ENCODE data around the gene IL22RA1.

The IL22RA1 gene

GRCh38 chr1:24136956-24137539 lies 5.9 kb downstream of the IL22RA1 start:
- Histone ChIP-seq H3K79me2 (ENCODE audit: insufficient read depth, low read length) (no peaks in the 10 kb centered on the region), H3K4me3 (ENCODE audit: insufficient read depth, low read length, poor library complexity, severe bottlenecking) (no peak overlapping the region), H3K27ac (ENCODE audit: low read depth, low read length) (no peak overlapping the region), H4K20me1 (ENCODE audit: low read depth, low read length) (no peaks in the 10 kb centered on the region), H3F3A (ENCODE audit: insufficient read depth) (no peaks in the 10 kb centered on the region), H3K27me3 (ENCODE audit: low read length) (no peaks in the 10 kb centered on the region), H3K9me2 (replicated peaks; ENCODE audit: insufficient read depth, low read length) (no peaks in the 10 kb centered on the region), H3K4me2 (ENCODE audit: low read depth, low read length, poor library complexity, severe bottlenecking) (no peak overlapping the region), H3K9me3 (ENCODE audit: insufficient read depth, low read length) (no peaks in the 10 kb centered on the region), H2AFZ (ENCODE audit: low read depth, low read length, severe bottlenecking) (no peak overlapping the region), H3K36me3 (ENCODE audit: low read length) (no peaks in the 10 kb centered on the region), H3K9ac (ENCODE audit: low read length) (no peak overlapping the region)
- TF ChIP-seq CTCF (IDR thresholded peaks at IDR 0.05; ENCODE audit: insufficient read depth, low read length, poor library complexity, severe bottlenecking): no peak
- TF ChIP-seq EZH2phosphoT487 (conservative IDR thresholded peaks at IDR 0.05; ENCODE audit: low read length): no peak

GRCh38 chr1:24134376-24134775 lies 8.6 kb downstream of the IL22RA1 start:
- Histone ChIP-seq H3K4me3 (ENCODE audit: insufficient read depth, low read length, poor library complexity, severe bottlenecking) (no peak overlapping the region), H3K4me2 (ENCODE audit: low read depth, low read length, poor library complexity, severe bottlenecking) (no peak overlapping the region), H3K36me3 (ENCODE audit: low read length) (no peaks in the 10 kb centered on the region), H3K27me3 (ENCODE audit: low read length) (no peaks in the 10 kb centered on the region), H3K9ac (ENCODE audit: low read length) (no peak overlapping the region), H2AFZ (ENCODE audit: low read depth, low read length, severe bottlenecking) (no peak overlapping the region), H4K20me1 (ENCODE audit: low read depth, low read length) (no peaks in the 10 kb centered on the region), H3K9me3 (ENCODE audit: insufficient read depth, low read length) (no peaks in the 10 kb centered on the region), H3K9me2 (replicated peaks; ENCODE audit: insufficient read depth, low read length) (no peaks in the 10 kb centered on the region), H3F3A (ENCODE audit: insufficient read depth) (no peaks in the 10 kb centered on the region), H3K27ac (ENCODE audit: low read depth, low read length) (no peak overlapping the region), H3K79me2 (ENCODE audit: insufficient read depth, low read length) (no peaks in the 10 kb centered on the region)
- TF ChIP-seq EZH2phosphoT487 (conservative IDR thresholded peaks at IDR 0.05; ENCODE audit: low read length) (no peak), CTCF (IDR thresholded peaks at IDR 0.05; ENCODE audit: insufficient read depth, low read length, poor library complexity, severe bottlenecking) (no peak)

GRCh38 chr1:24133819-24134218 lies 9.1 kb downstream of the IL22RA1 start:
- Histone ChIP-seq H3K79me2 (ENCODE audit: insufficient read depth, low read length) (no peaks in the 10 kb centered on the region), H3K4me2 (ENCODE audit: low read depth, low read length, poor library complexity, severe bottlenecking) (no peak overlapping the region), H3K9me3 (ENCODE audit: insufficient read depth, low read length) (no peaks in the 10 kb centered on the region), H3K9me2 (replicated peaks; ENCODE audit: insufficient read depth, low read length) (no peaks in the 10 kb centered on the region), H4K20me1 (ENCODE audit: low read depth, low read length) (no peaks in the 10 kb centered on the region), H3K4me3 (ENCODE audit: insufficient read depth, low read length, poor library complexity, severe bottlenecking) (no peak overlapping the region), H3F3A (ENCODE audit: insufficient read depth) (no peaks in the 10 kb centered on the region), H2AFZ (ENCODE audit: low read depth, low read length, severe bottlenecking) (no peak overlapping the region), H3K27ac (ENCODE audit: low read depth, low read length) (no peak overlapping the region), H3K36me3 (ENCODE audit: low read length) (no peaks in the 10 kb centered on the region), H3K27me3 (ENCODE audit: low read length) (no peaks in the 10 kb centered on the region), H3K9ac (ENCODE audit: low read length) (no peak overlapping the region)
- no peak for TF ChIP-seq EZH2phosphoT487 (conservative IDR thresholded peaks at IDR 0.05; ENCODE audit: low read length)
- TF ChIP-seq CTCF (IDR thresholded peaks at IDR 0.05; ENCODE audit: insufficient read depth, low read length, poor library complexity, severe bottlenecking): no peak
